Thyroid gland (tissue), 4 donors: ENCODE results near the gene FASN. TPM values are rescaled to one million over a fixed set of nuclear protein-coding genes. Genes with fewer than 3 reads are reported as not detected.

ENCODE experiments used
- DNase-seq, 2 donors: peaks; one replicate each; pipeline ENCODE4 v3.0.0-alpha.2; 2019
- H3K27ac ChIP-seq, 3 donors: fragments of 200-600 bp; sonication (generic); 1 replicate in 2 of 3; 2 replicates in 1 of 3; pipeline ENCODE4 v1.5.1; 2016 to 2019; ENCODE audit warnings: mild to moderate bottlenecking in 1 of 3, moderate library complexity in 1 of 3
- H3K27me3 ChIP-seq: fragments of 200-600 bp; sonication (generic); one replicate; pipeline ENCODE4 v1.5.1; 2019
- H3K36me3 ChIP-seq, 2 donors: fragments of 200-600 bp; sonication (generic); one replicate each; pipeline ENCODE4 v1.5.1; 2016 to 2019
- H3K4me1 ChIP-seq, 2 donors: fragments of 200-600 bp; sonication (generic); one replicate each; pipeline ENCODE4 v1.5.1; 2017 to 2019
- H3K4me3 ChIP-seq, 3 donors: fragments of 200-600 bp; sonication (generic); replicated peaks in 1 of 3; 1 replicate in 2 of 3; 2 replicates in 1 of 3; pipeline ENCODE4 v1.5.1; 2016; ENCODE audit warnings: mild to moderate bottlenecking in 1 of 3
- H3K9me3 ChIP-seq: fragments of 200-600 bp; sonication (generic); one replicate; pipeline ENCODE4 v1.5.1; 2017
- POLR2A ChIP-seq, 2 donors: fragments of 450-650 bp; IDR thresholded peaks; one replicate each; pipeline ENCODE4 v1.6.1; 2017; ENCODE audit warnings: antibody characterized with exemption in 2 of 2, mild to moderate bottlenecking in 2 of 2, moderate library complexity in 1 of 2
- WGBS, 2 donors: methylation state at CpG; one replicate each; pipeline ENCODE4 v1.1.5; 2017; 5-methylcytosine and 5-hydroxymethylcytosine counted together
- intact Hi-C: fragments of 100-400 bp; cut with DNase I; formaldehyde crosslinking; loops from one replicate; pipeline ENCODE4 v1.15.1; 2023
- total RNA-seq, 4 donors: library from RNA; depleted of rRNA; stranded (reverse); fragments of >200 nt; gene quantifications; one replicate each; pipeline ENCODE4 v1.2.3, GENCODE V29; 2016
- TF ChIP-seq, protein P1 (sequence below), 6 experiments: fragments of 200-600 bp in 3 of 6; fragments of 450-650 bp in 3 of 6; sonication (generic) in 3 of 6; IDR thresholded peaks; one replicate each; pipeline ENCODE4 v1.5.1; 2016 to 2019; ENCODE audit warnings: antibody characterized with exemption in 6 of 6, mild to moderate bottlenecking in 2 of 6, inconsistent platforms in 1 of 6, moderate library complexity in 1 of 6

Gene FASN
- total RNA-seq, 4 donors from 2014 or later = 23.5 to 92.5 (median 77.3) TPM

DNA sequence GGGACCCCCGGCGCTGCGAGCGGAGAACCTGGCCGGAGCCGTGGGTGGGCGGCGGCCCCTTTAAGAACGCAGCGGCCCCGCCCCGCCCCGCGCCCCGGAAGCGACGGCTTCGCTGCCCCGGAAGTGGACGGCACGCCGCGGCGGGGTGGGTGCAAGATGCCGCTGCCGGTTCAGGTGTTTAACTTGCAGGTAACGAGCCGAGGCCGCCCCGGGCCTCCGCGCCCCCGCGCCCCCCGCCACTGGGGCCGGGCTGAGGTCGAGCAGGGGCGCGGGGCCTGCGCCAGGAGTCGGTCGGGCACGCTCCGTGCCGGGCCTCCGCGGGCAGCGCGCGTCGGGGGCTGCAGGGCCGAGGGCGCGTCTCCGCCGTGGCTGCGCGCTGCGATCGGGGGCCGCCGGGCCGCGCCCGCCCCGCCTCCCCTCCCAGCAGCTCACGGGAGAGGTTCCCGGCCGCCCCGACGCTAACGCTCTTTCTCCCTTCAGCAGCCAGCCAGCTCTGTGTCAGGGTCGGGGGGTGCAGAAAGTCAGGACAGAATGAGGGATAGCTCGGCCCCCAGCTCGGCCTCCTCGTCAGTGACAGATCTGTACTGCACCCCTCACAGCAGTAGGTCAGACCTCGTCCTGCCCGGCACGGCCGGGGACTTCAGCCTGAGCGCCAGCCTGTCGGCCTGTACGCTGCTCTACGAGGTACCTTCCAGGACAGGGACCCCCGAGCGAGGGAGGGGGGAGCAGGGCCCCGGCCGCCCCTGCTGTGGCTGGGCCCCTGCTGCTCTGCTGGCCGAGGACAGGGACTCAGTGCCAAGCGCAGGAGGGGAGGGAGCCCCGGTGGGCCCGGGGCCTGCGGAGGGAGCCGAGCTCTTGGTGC is 46.0 kb downstream of the FASN start, which contains the start of the genes GPS1 and RFNG:
GPS1 (plus strand) TSS at position 123 of the 862 bp plus-strand sequence; CDS start at position 157, 34 bp downstream.
RFNG (minus strand) TSS at position 36 of the 862 bp plus-strand sequence. CDS start 45 bp downstream, outside the sequence.
- TF ChIP-seq, protein P1, sequence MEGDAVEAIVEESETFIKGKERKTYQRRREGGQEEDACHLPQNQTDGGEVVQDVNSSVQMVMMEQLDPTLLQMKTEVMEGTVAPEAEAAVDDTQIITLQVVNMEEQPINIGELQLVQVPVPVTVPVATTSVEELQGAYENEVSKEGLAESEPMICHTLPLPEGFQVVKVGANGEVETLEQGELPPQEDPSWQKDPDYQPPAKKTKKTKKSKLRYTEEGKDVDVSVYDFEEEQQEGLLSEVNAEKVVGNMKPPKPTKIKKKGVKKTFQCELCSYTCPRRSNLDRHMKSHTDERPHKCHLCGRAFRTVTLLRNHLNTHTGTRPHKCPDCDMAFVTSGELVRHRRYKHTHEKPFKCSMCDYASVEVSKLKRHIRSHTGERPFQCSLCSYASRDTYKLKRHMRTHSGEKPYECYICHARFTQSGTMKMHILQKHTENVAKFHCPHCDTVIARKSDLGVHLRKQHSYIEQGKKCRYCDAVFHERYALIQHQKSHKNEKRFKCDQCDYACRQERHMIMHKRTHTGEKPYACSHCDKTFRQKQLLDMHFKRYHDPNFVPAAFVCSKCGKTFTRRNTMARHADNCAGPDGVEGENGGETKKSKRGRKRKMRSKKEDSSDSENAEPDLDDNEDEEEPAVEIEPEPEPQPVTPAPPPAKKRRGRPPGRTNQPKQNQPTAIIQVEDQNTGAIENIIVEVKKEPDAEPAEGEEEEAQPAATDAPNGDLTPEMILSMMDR (IDR thresholded peaks at IDR 0.05) = no peak
- peak in 1 of 2 donors; percentile 63 for TF ChIP-seq POLR2A (IDR thresholded peaks at IDR 0.05)
- peaks cover 34% of the 10 kb centered on the region in 2 donors for H3K36me3 ChIP-seq
- intact Hi-C loops = no loop called here
- peak within 1 kb of the TSS; percentile 50 to 85 (median 64) for H3K4me3 ChIP-seq
- no peaks in the 10 kb centered on the region for H3K9me3 ChIP-seq
- no peaks in the 10 kb centered on the region for H3K27me3 ChIP-seq
- H3K4me1 ChIP-seq = peaks cover 18 to 19% of the 10 kb centered on the region in 2 donors
- DNase-seq = peak; percentile 78 to 80
- 0 to 3% methylated on average over 7 to 11 of the region's 94 CpGs for WGBS, 2 donors
- H3K27ac ChIP-seq = peak within 1 kb of the TSS in 1 of 3 donors; percentile 18

DNA sequence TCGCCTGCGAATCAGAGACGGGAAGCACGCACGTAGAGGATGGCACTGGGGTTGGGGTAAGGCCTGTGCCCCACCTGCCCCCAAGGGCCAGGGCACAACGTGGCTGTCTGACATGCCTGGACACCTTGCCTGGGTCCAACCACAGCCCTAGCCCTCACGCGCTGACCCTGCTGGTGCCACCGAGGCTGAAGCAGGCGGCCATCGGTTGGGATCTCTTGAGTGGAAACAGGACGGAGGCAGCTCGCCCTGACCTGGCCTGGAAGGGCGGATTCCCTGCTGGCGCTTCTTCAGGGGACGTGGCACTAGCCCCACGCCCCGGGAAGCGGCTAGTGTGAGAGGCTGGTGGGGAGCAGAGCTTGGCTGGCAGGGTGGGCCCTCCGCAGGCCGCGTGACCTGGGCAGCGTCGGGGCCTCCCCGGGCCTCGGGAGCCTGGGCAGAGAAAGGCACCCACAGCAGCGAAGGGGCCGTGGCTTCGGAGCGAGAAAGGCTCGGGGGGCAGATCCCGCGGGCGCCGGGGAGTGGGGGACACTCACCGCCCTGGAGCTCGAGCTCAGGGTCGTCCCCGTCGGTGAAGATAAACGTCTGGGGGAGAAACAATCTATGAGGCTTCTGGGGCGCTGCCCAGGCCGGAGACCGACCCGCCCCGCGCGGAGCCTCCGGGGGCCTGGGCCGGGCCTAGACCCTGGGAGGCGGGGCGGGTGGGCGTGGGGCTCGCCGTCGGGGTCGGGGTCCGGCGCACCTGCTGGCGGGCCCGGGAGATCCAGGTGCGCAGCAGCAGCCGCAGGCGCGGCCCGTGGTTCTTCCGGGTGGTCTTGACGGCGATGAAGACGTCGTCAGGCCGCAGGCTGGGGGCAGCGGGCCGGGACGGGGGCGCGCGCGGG is 47.0 kb downstream of the FASN start:
- no peaks in the 10 kb centered on the region for H3K27me3 ChIP-seq
- no peak for DNase-seq
- intact Hi-C loops = no loop called here
- TF ChIP-seq, protein P1 (IDR thresholded peaks at IDR 0.05) = no peak
- TF ChIP-seq POLR2A (IDR thresholded peaks at IDR 0.05) = no peak
- peak overlapping the region in 1 of 3 donors; percentile 18 for H3K27ac ChIP-seq
- H3K36me3 ChIP-seq = peaks cover 24% of the 10 kb centered on the region in 2 donors
- peaks cover 18 to 19% of the 10 kb centered on the region in 2 donors for H3K4me1 ChIP-seq
- no peaks in the 10 kb centered on the region for H3K9me3 ChIP-seq
- H3K4me3 ChIP-seq = peak overlapping the region; percentile 40 to 85 (median 58)
- WGBS, 2 donors = 29 to 45% methylated on average over 10 to 15 of the region's 79 CpGs

DNA sequence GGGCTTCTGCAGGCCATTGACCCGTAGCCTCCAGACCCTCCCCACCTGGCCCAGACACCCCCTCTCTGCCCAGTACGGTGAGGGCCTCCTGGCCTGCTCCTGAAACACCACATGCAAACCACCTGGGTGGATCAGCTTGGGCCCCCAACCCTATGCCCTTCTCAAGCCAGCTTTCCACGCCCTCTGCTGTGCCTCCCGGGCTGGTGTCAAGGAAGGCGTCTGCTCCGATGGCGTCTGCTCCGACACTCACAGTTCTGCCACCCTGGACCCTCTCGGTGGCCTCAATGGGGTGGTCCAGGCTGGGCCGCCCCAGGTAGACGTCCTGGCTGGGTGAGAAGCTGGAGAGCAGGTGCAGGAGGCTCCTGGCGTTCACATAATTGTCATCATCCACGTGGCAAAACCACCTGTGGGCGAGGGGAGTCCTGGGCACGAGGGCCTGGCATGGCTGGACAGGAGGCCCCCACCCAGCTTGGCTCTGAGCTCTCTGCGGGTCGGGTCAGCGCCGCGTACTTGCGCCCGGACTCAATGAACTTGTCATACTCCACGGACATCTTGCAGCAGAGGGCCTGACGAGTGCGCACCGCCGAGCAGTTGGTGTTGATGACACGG is 47.8 kb downstream of the FASN start:
- Histone ChIP-seq H3K27ac (no peak overlapping the region), H3K4me3 (peak overlapping the region in 1 of 3 donors; percentile 85), H3K27me3 (no peaks in the 10 kb centered on the region), H3K4me1 (peaks cover 18 to 19% of the 10 kb centered on the region in 2 donors), H3K9me3 (no peaks in the 10 kb centered on the region), H3K36me3 (peaks cover 17% of the 10 kb centered on the region in 2 donors)
- WGBS, 2 donors = 89 to 90% methylated on average over 12 to 27 of the region's 28 CpGs
- TF ChIP-seq POLR2A (IDR thresholded peaks at IDR 0.05) = no peak
- TF ChIP-seq, protein P1 (IDR thresholded peaks at IDR 0.05) = no peak
- no peak for DNase-seq
- intact Hi-C loops = no loop called here

DNA sequence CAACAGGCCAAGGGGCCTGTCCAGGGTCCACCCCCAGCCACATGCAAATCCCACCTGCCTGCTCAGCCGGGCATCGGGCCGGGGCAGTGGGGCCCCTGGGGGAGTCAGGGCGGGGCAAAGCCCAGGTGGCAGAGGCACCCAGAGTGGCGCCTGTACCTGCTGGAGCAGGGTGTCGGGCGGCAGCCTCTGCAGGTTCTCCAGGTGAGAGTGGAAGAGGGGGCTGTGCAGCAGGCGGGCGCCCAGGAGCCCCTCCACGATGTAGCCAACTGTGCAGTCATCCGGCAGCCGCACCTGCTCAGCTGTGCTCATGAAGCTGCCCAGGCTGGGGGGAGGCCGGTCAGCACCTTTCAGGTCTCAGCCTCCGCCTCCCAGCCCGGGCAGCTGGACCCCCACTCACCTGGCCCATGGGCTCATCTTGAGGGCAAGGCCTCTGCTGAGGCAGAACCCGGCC is 48.5 kb downstream of the FASN start:
- Histone ChIP-seq H3K36me3 (peaks cover 10 to 11% of the 10 kb centered on the region in 2 donors), H3K9me3 (no peaks in the 10 kb centered on the region), H3K27me3 (no peaks in the 10 kb centered on the region), H3K4me3 (no peak overlapping the region), H3K4me1 (peaks cover 18 to 19% of the 10 kb centered on the region in 2 donors), H3K27ac (no peak overlapping the region)
- 95 to 97% methylated on average over 6 of the region's 16 CpGs for WGBS, 2 donors
- DNase-seq = no peak
- intact Hi-C loops = no loop called here
- no peak for TF ChIP-seq POLR2A (IDR thresholded peaks at IDR 0.05)
- TF ChIP-seq, protein P1 (IDR thresholded peaks at IDR 0.05) = no peak
